HFF-Myc (cell line): ENCODE measurements around the gene ADGRD1.

ENCODE experiments used
- DNase-seq: peaks from one replicate; pipeline ENCODE4 v3.0.0-alpha.2; 2011; ENCODE audit warnings: low read depth; ENCODE audit errors: extremely low read depth
- H3K4me3 ChIP-seq: replicated peaks from 2 replicates; pipeline ENCODE4 v1.5.1; 2011; ENCODE audit warnings: low read depth, mild to moderate bottlenecking, control low read depth, low read length
- CTCF ChIP-seq: IDR thresholded peaks from 2 replicates; pipeline ENCODE4 v1.5.1; 2012; ENCODE audit warnings: mild to moderate bottlenecking, low read depth, low read length, control low read depth; ENCODE audit errors: missing control alignments

ADGRD1 gene

GRCh38 chr12:131040491-131040890, 86.8 kb downstream of the ADGRD1 start:
- DNase-seq, result no peak
- TF ChIP-seq CTCF, result no peak

GRCh38 chr12:131041216-131041967, 87.7 kb downstream of the ADGRD1 start:
- no peak overlapping the region for H3K4me3 ChIP-seq
- no peak for DNase-seq
- no peak for TF ChIP-seq CTCF

More at GRCh38 chr12:131040491-131040890, 86.8 kb downstream of the ADGRD1 start:
- H3K4me3 ChIP-seq, result no peak overlapping the region

- DNase-seq, result no peak
- TF ChIP-seq CTCF, result no peak
- no peak overlapping the region for H3K4me3 ChIP-seq
Measured at GRCh38 chr12:131041968-131042833, 88.5 kb downstream of the ADGRD1 start.

- no peak for TF ChIP-seq CTCF
- H3K4me3 ChIP-seq, result no peak overlapping the region
- DNase-seq, result no peak
Measured at GRCh38 chr12:131042834-131043245, 89.1 kb downstream of the ADGRD1 start.

GRCh38 chr12:131043401-131043871, 89.7 kb downstream of the ADGRD1 start:
- no peak for DNase-seq
- no peak for TF ChIP-seq CTCF
- no peak overlapping the region for H3K4me3 ChIP-seq

- DNase-seq, result no peak
- no peak for TF ChIP-seq CTCF
- H3K4me3 ChIP-seq, result no peak overlapping the region
Measured at GRCh38 chr12:131044136-131044535, 90.4 kb downstream of the ADGRD1 start.
